Fibroblast of lung (primary cell): ENCODE measurements around the gene SYNJ2BP. TPM values are rescaled to one million over a fixed set of nuclear protein-coding genes. Genes with fewer than 3 reads are reported as not detected.

ENCODE experiments used
- DNase-seq, 2 donors: peaks; one replicate each; pipeline versions ENCODE4 v3.0.0 to v3.0.0-alpha.2; 2010; ENCODE audit warnings: low read depth in 2 of 2
- H2AFZ ChIP-seq: 2 replicates; pipeline ENCODE4 v1.5.1; 2012; ENCODE audit warnings: low read length, control low read depth, inconsistent platforms
- H3K27ac ChIP-seq: 2 replicates; pipeline ENCODE4 v1.5.1; 2011; ENCODE audit warnings: low read length, control low read depth; ENCODE audit not compliant: insufficient read depth
- H3K27me3 ChIP-seq: 2 replicates; pipeline ENCODE4 v1.5.1; 2011; ENCODE audit warnings: mild to moderate bottlenecking, low read length; ENCODE audit not compliant: control insufficient read depth, insufficient read depth
- H3K36me3 ChIP-seq: 2 replicates; pipeline ENCODE4 v1.5.1; 2011; ENCODE audit warnings: low read length; ENCODE audit not compliant: control insufficient read depth, insufficient read depth
- H3K4me1 ChIP-seq: 2 replicates; pipeline ENCODE4 v1.5.1; 2011; ENCODE audit warnings: low read length; ENCODE audit not compliant: control insufficient read depth, insufficient read depth; ENCODE audit errors: extremely low read depth
- H3K4me2 ChIP-seq: 2 replicates; pipeline ENCODE4 v1.5.1; 2011; ENCODE audit warnings: low read length, control low read depth; ENCODE audit not compliant: insufficient read depth; ENCODE audit errors: extremely low read depth
- H3K4me3 ChIP-seq, 4 experiments: fragments of 200-600 bp in 1 of 4; sonication (generic) in 1 of 4; replicated peaks in 1 of 4; 2 replicates each; pipeline ENCODE4 v1.5.1; 2011 to 2016; ENCODE audit warnings: low read length in 4 of 4, low read depth in 3 of 4, mild to moderate bottlenecking in 3 of 4, control low read depth in 2 of 4, inconsistent platforms in 1 of 4, mixed read lengths in 1 of 4; ENCODE audit not compliant: insufficient read depth in 1 of 4; ENCODE audit errors: control extremely low read depth in 1 of 4
- H3K79me2 ChIP-seq: 2 replicates; pipeline ENCODE4 v1.5.1; 2012; ENCODE audit warnings: mild to moderate bottlenecking, low read length, inconsistent platforms; ENCODE audit not compliant: control insufficient read depth, insufficient read depth
- H3K9ac ChIP-seq: 2 replicates; pipeline ENCODE4 v1.5.1; 2011; ENCODE audit warnings: mild to moderate bottlenecking, low read length, control low read depth; ENCODE audit not compliant: insufficient read depth
- H3K9me3 ChIP-seq: 2 replicates; pipeline ENCODE4 v1.5.1; 2012; ENCODE audit warnings: low read depth, low read length; ENCODE audit not compliant: control insufficient read depth, insufficient read depth
- H4K20me1 ChIP-seq: 2 replicates; pipeline ENCODE4 v1.5.1; 2011; ENCODE audit warnings: low read length; ENCODE audit not compliant: control insufficient read depth, insufficient read depth; ENCODE audit errors: extremely low read depth
- CTCF ChIP-seq, 2 donors: IDR thresholded peaks in 1 of 2; conservative IDR thresholded peaks in 1 of 2; 1 replicate in 1 of 2; 2 replicates in 1 of 2; pipeline ENCODE4 v1.5.1; 2011 to 2012; ENCODE audit warnings: low read length in 2 of 2, control low read depth in 1 of 2, inconsistent platforms in 1 of 2, low read depth in 1 of 2, mild to moderate bottlenecking in 1 of 2
- EZH2 ChIP-seq: IDR thresholded peaks from 2 replicates; pipeline ENCODE4 v1.5.1; 2012; ENCODE audit warnings: low read length, control low read depth, mild to moderate bottlenecking; ENCODE audit errors: missing control alignments
- polyA plus RNA-seq, 2 donors: library from polyadenylated mRNA; depleted of rRNA in 1 of 2; stranded (reverse) in 1 of 2; unstranded in 1 of 2; fragments of >200 nt; gene quantifications; 2 replicates each; pipeline ENCODE4 v1.2.1, GENCODE V29; 2011 to 2012; ENCODE audit warnings: missing spikeins in 1 of 2
- total RNA-seq: library from RNA; depleted of rRNA; stranded (reverse); fragments of >200 nt; gene quantifications from 2 replicates; pipeline ENCODE4 v1.2.1, GENCODE V29; 2014

The SYNJ2BP gene
- total and polyA plus RNA-seq, 2 donors (not counting 1 experiment from before 2014, with no cell fraction given) = 14.4 to 28.4 TPM

DNA sequence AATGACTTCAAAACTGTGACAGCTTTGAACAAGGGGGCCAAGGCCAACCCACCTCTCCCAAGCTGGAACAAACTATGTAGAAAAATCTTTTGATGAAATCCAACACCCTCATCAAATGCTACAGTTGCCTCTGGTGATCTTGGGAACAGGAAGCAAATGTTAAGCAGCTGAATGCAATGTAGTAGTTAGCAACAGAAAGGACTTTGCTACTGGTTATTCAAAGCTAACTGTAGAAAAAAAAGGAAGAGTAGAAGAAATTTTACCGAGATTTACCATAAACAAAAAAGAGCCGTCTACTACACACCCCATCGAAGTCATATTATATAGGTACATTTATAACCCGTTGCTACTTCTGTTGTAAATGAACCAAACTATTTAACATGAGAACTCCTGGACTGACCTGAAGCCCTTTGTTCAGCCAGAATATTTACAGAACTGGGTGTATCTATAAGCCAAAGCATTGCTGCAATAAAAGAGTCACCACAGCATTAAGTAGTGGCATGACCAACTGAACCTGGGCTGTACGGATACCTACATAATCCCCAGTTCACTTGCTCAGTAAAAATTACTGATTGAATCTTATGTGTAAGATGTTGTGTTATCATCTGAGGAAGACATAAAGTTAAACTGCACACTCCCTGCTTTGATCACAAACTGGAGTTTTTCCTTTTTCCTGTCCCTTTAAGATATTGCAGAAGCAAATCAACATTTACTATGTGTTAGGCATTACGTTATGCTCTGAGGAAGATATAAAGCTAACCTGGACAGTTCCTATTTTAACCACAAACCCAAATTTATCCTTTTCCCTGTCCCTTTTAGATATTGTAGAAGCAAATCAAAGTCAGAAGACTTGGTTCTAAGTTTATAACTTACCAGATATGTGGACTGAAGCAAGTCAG, 25.1 kb downstream of the SYNJ2BP start:
- Histone ChIP-seq H3K9me3 (no peaks in the 10 kb centered on the region), H3K36me3 (no peaks in the 10 kb centered on the region), H2AFZ (no peak overlapping the region), H3K27ac (no peak overlapping the region), H3K9ac (no peak overlapping the region), H3K4me2 (no peak overlapping the region), H3K4me3 (no peak overlapping the region), H3K79me2 (no peaks in the 10 kb centered on the region), H3K4me1 (no peaks in the 10 kb centered on the region), H3K27me3 (no peaks in the 10 kb centered on the region), H4K20me1 (no peaks in the 10 kb centered on the region)
- no peak for DNase-seq
- TF ChIP-seq CTCF (conservative IDR thresholded peaks at IDR 0.05 in 1 of 2, IDR thresholded peaks at IDR 0.05 in 1 of 2; ENCODE audit: low read depth in 1 of 2, low read length in 2 of 2) = no peak
- TF ChIP-seq EZH2 = no peak

DNA sequence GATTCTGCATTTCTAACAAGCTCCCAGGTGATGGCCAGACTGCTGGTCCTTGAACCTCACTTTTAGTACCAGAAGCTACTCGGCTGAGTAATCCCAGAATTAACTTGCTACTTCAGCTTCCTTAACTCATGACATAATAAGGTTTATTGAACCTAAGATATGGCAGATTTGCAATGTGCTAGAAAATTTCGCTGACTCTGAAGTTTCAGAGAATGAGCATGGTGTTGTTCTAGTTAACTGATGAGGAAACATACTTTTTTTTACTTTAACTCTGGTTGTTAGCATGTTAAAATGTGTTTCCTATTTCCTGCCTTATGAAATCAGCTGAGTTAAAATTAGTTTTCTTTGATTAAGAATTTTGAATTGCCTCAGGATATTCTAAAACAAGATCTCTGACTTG, 34.4 kb downstream of the SYNJ2BP start:
- Histone ChIP-seq H4K20me1 (no peaks in the 10 kb centered on the region), H3K27me3 (no peaks in the 10 kb centered on the region), H3K27ac (no peak overlapping the region), H3K36me3 (no peaks in the 10 kb centered on the region), H3K4me1 (no peaks in the 10 kb centered on the region), H2AFZ (no peak overlapping the region), H3K9ac (no peak overlapping the region), H3K4me2 (no peak overlapping the region), H3K79me2 (no peaks in the 10 kb centered on the region), H3K4me3 (no peak overlapping the region), H3K9me3 (no peaks in the 10 kb centered on the region)
- DNase-seq = no peak
- TF ChIP-seq CTCF (conservative IDR thresholded peaks at IDR 0.05 in 1 of 2, IDR thresholded peaks at IDR 0.05 in 1 of 2; ENCODE audit: low read depth in 1 of 2, low read length in 2 of 2) (no peak), EZH2 (no peak)

DNA sequence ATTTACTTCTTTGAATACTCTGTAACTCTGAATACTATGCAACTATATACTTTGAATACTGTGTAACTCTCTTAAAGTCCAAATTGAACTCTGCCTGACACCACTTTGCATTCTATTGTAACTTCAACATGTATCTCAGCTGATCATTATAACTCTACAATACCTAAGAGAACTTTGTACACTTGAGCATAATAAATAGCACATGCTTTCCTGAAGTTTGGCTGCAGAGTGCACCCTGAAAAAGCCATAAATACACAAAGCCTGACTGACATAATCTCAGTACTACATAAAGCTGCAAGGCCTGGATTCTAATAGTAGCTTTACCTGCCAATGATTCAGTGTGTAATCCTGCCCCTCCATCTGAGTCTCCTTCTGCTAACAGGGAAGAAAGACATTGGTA, 36.1 kb downstream of the SYNJ2BP start:
- Histone ChIP-seq H3K36me3 (no peaks in the 10 kb centered on the region), H3K4me3 (no peak overlapping the region), H3K9me3 (no peaks in the 10 kb centered on the region), H4K20me1 (no peaks in the 10 kb centered on the region), H3K4me2 (no peak overlapping the region), H3K4me1 (no peaks in the 10 kb centered on the region), H3K79me2 (no peaks in the 10 kb centered on the region), H3K9ac (no peak overlapping the region), H3K27ac (no peak overlapping the region), H2AFZ (no peak overlapping the region), H3K27me3 (no peaks in the 10 kb centered on the region)
- TF ChIP-seq CTCF (conservative IDR thresholded peaks at IDR 0.05 in 1 of 2, IDR thresholded peaks at IDR 0.05 in 1 of 2; ENCODE audit: low read depth in 1 of 2, low read length in 2 of 2) (no peak), EZH2 (no peak)
- DNase-seq = no peak
